ENCODE data around the gene INMT.

Gene INMT

GRCh38 chr7:30728591-30729100 lies 23.3 kb upstream of the INMT start:
- DNase-seq: no peak

- no peak for DNase-seq
Observed at GRCh38 chr7:30729642-30730041, 22.3 kb upstream of the INMT start.

DNA sequence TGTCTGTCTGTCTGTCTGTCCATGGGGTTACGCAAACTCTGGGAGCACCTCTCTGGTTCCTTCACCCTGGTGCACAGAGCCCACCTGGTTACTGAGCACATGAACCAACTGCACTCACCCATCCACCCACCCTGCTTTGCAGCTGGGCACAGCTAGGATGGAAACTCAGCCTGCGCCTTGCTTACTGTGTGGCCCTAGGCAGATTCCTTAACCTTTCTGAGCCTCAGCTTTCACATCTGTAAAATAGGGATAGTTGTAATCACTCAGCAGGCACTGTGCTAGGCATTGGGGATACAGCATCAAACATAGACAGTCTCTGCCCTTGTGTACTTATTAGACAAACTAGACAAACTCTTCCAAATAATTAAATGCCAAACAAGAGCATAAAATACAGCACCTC lies 21.8 kb upstream of the INMT start:
- no peak for DNase-seq

DNA sequence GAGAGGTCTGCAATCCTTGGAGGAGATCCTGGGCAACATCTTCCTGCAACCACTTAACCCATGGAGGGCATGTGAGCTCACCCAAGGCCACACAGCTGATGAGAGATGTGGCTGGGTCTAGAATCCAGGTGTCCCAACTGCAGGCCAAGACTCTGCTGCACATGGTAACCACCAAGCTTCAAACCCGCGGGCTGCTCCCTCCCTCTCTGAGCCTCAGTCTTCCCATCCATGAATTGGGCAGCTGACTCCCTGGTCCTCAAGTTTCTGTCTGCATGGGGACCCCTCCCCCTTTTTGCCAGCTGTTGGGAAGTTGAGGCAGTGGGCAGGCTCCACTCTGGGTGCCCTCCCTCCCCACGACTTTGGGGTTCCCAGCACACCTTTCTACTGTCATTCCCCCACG lies 20.9 kb upstream of the INMT start:
- DNase-seq: no peak

DNA sequence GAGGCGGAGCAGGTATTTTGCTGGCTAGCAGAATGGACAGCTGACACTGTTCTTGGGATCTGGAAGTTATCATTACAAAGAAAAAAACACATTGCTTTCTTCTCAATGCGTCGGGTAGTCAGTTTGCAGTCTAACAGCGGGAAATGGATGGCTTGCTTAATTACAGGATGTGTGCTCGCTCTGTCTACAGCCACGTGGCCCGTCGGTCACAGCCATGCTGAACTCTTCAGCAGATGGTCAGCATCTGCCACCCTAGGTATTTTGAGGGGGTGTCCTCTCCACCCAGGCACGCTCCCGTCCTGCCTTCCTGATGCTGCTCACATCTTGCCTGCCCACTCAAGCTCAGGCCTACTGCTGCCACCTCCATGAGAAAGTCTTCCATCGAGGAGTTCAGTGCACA lies 20.4 kb upstream of the INMT start:
- no peak for DNase-seq

DNA sequence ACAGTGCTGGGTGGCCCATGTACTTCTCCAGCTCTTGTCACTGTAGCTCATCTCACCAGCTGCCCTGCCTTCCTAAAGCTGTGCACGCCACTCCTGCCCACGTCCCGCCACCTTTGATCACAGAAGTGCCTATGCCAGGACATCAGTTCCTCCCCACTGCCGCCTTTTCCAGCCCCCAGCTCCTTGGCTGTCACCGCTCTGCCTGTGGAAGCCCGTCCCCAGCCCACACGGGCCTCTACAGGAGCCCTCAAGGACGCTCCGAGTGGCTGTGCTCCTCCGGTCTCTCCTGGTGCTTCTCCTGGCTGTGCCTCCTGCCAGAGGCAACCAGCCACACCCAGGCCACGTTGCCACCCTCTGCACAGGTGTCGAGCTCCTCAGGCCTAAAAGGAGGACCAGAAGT lies 19.3 kb upstream of the INMT start:
- no peak for DNase-seq

GRCh38 chr7:30733216-30733615 lies 18.7 kb upstream of the INMT start:
- DNase-seq: no peak

DNA sequence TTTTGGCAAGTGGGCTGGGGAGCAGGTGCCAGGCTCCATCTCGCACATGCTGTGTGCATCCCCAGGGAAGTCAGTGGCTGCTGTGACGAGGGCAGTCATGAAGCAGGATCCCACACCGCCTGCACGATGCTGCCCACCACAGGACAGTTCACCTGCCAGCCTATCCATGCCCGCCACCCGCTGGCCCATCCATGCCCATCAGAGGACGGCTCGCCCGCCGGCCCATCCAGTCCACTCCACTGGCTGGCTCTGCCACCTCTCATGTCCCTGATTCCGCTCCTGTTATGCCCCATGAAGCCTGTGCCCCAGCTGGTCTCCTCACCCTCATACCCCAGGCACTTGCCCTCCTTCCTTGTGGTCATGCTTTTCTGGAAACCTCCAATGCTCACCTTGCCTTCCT lies 18.2 kb upstream of the INMT start:
- DNase-seq: no peak

DNA sequence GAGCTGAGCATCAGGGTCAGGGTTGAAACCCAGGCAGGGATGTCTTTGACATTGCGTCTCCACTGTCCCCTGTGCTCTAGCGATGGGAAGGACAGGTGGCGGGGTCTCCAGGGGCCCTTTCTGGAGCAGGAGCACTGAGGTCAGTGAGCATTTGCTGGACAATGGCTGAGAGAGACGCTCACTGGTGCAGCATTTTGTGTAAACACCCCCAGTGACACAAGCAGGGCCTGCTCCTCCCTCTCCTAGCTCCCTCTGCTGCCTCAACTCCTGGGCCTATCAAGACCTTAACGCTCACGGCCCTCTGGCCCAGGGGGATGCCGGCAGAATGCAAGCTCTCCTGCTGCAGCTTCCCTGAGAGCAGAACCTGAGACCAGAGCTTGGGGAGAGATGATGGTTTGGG lies 17.4 kb upstream of the INMT start:
- no peak for DNase-seq

- no peak for DNase-seq
Observed at GRCh38 chr7:30735631-30736030, 16.3 kb upstream of the INMT start.

DNA sequence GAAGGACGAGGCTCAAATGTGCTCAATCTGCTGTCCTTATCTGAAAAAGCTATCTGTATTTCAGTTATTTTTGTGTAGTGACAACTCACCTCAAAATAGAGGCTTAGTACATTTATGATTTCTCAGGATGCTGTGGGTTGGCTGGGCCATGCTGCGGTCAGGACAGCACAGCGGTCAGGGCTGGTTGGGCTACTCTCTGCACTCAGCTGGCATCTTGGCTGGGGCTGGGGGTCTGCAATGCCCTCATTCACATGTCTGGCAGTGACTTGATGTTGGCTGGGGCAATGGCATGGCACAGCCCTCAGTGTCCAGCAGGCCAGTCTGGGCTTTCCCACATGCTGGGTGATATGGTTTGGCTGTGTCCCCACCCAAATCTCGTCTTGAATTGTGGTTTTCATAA lies 15.6 kb upstream of the INMT start:
- no peak for DNase-seq

- peak; percentile 13 for DNase-seq
Observed at GRCh38 chr7:30738026-30738915, 13.7 kb upstream of the INMT start.

GRCh38 chr7:30739691-30740090 lies 12.2 kb upstream of the INMT start:
- DNase-seq: no peak

DNA sequence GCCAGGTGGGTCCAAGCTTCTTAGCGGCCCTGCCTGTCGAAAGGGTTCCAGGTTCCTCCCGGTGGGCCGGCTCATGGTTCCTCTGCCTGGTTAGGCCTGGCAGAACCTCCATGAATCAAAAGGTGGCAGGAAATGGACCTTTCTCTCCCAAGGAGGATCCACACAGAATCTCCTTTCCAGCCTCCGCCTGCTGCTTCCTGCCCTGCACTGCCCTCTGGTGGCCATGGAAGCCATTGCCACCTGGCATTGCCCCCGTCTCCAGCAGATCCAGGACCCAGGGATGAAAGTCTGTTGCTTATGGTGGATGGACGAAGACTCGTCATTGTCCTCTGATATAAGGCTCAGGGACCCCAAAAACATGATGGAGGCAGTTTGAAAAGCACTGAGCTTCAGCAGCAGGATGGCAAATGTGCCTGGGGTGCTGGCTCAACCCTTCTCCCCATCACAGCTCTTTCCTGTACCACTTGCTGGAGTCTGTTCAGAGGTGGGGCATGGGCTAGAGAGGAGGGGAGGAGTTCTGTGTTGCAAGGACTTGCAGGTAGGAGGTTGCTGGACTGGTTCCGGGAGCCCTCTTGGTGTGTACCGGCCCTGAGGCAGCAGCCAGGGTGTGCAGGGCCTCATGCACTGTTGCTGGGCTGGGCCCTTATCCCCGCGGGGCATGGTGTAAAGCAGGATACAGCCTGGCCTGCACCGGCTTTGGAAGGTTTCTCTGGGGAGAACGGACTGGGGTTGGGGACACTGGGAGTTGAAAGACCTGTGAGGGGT lies 11.3 kb upstream of the INMT start:
- DNase-seq: peak; percentile 77

DNA sequence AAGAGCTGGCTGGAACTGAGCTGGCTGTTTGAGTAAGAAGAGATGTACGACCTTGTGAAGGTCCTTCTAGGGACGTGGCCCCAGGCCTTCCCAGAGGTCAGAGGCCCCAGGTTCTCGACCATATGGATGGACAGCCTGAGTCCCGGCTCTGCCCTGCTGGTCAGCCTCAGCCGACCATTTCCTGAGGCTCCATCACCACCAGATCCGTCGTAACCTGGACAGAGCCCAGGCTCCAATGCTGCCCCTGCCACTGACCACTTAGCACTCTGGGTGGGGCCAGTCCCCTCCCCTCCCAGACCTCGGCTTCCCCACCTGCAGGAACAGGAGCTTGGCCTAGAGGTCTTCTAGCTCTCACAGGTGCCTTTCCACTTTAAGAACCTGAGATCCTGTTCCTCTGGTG lies 10.6 kb upstream of the INMT start:
- DNase-seq: no peak

- no peak for DNase-seq
Observed at GRCh38 chr7:30743371-30744074, 8.4 kb upstream of the INMT start.

DNA sequence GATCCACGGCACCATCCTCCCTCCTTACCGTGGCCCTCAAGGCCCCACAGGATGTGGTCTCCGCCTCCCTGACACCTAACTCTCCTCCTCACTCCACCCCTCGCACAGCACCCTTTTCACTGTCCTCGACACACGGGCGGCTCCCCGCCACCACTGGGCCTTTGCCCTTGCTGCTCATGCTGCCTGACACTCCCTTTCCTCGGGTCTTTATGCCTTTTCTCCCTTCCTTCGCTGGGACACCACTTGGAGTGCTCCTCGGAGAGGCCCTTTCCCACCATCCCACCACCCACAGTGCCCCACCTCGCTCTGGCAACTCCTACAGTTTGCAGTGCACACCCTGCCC lies 7.9 kb upstream of the INMT start:
- peak; percentile 7 for DNase-seq

DNA sequence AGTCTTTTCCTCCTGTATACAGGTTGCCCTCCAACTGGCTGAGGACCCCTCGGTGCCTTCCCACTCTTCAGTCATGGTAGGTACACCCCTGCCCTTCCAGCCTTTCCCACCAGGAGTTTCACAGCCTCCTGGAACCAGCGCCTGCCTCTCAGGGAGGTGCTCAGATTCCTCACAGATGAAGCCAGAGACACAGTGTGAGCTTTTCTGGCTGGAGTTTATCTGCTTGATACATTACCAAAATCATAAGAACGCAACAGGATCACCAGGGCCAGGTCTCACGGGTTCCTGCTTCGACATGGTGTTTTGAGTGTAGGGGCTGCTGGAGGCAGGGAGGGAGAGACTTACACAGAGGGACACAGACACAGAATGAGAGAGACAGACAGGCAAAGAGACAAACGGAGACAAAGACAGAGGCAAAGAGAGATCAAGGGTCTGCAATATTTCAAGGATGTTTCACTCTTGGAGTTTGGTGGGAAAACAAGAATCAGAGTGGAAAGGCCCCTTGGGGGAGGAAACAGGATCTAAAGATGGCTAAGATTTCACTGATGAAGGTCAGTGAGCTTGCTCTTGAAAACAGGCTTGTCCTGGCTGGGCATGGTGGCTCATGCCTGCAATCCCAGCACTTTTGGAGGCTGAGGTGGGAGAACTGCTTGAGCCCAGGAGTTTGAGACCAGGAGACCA lies 6.5 kb upstream of the INMT start:
- no peak for DNase-seq

DNA sequence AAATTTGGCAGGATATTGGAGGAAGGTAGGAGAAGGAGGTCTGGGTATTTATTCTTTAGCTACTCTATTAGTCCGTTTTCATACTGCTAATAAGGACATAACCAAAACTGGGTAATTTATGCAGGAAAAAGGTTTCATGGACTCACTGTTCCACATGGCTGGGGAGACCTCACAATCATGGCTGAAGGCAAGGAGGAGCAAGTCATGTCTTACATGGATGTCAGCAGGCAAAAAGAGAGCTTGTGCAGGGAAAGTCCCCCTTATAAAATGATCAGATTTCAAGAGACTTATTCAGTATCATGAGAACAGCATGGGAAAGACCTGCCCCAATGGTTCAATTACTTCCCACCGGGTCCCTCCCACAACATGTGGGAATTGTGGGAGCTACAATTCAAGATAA lies 1.9 kb upstream of the INMT start:
- no peak for DNase-seq

- DNase-seq: no peak
Observed at GRCh38 chr7:30750683-30751650, 968 bp upstream of the INMT start.

DNA sequence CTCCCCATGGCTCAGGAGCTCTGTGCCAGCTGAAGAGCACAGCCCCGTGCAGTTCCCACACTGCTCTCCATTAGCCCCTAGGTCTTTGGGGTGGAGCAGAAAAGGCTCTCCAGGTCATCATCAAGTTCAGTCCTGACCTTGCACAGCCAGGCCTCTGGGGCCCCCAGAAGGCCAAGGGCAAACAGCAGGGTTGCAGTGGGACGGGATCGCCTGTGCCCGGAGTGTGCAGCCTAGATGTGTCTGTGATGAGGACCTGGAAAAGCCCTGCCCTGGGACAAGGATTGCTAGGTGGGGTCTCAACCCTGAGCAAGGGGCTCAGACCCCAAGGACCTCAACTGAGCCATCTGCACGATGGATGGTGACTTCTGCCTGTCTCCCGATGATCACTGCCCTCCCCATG lies 549 bp downstream of the INMT start:
- DNase-seq: no peak

DNA sequence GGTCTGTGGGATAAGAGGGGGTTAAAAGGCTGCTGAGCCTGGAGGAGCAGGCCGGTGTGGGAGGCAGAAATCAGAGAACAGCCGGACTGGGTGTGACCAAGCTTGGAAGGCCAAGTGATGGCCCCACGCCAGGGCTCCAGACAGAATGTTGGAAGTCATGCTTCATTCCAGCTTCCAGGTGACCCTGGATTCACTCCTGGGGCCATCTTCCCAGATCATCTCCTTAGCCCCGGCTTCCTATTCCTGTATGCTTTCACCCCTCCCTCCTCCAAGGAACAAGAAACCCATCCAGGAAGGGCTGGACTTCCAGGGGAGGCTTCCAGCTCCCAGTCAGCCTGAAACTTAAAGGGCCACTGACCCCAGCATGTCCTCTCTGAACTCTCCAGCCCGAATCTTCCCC lies 1.0 kb downstream of the INMT start:
- DNase-seq: no peak
